ENCODE measurements around the gene CLEC11A.
"Not testable (repeated sequence)": the region's sequence is repeated elsewhere in the genome, so short reads cannot be mapped to it uniquely, and the experiment has no call there.

The CLEC11A gene

DNA sequence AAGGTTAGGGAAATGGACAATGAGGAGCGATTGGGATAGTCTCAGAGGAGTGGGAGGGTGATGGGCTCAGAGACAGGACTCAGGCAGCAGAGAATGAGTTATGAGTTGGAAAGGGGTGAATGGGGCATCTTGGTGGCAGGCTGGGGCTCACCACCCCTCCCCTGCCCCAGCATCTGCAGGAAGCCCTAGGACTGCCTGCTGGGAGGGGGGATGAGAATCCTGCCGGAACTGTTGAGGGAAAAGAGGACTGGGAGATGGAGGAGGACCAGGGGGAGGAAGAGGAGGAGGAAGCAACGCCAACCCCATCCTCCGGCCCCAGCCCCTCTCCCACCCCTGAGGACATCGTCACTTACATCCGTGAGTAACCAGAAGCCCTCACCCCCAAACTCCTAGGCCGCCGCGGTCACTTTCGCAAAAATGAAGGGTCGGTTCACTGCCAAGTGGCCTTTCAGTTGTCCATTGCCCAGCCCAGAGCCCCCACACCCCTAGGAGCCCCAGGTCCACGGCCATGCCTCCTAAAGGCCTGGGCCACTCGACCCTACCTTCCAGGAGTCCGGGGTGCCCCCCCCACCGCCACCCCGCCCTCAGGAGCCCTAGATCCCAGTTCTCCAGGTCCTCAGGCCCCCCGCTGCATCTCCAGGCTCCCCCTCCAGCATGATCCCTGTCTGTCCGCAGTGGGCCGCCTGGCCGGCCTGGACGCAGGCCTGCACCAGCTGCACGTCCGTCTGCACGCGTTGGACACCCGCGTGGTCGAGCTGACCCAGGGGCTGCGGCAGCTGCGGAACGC, 764 bp downstream of the CLEC11A start:
- DNase-seq: no peak

- peak; percentile 99 for DNase-seq
Measured at GRCh38 chr19:50724522-50725217, 1.5 kb downstream of the CLEC11A start.

DNA sequence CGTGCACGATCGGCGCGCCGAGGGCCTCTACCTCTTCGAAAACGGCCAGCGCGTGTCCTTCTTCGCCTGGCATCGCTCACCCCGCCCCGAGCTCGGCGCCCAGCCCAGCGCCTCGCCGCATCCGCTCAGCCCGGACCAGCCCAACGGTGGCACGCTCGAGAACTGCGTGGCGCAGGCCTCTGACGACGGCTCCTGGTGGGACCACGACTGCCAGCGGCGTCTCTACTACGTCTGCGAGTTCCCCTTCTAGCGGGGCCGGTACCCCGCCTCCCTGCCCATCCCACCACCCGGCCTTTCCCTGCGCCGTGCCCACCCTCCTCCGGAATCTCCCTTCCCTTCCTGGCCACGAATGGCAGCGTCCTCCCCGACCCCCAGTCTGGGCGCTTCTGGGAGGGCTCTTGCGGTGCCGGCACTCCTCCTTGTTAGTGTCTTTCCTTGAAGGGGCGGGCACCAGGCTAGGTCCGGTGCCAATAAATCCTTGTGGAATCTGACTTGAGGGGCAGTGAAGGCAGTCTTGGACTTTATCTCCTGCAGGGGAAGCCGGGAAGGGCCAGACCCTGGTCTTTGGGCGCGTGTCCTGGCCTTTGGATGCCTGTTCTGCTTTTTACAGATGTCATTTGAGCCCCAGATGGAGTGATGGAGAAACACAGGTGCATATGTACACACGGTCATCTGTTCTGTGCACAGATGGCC, 2.2 kb downstream of the CLEC11A start:
- DNase-seq: no peak

GRCh38 chr19:50725911-50726230, 2.7 kb downstream of the CLEC11A start:
- DNase-seq: no peak

DNA sequence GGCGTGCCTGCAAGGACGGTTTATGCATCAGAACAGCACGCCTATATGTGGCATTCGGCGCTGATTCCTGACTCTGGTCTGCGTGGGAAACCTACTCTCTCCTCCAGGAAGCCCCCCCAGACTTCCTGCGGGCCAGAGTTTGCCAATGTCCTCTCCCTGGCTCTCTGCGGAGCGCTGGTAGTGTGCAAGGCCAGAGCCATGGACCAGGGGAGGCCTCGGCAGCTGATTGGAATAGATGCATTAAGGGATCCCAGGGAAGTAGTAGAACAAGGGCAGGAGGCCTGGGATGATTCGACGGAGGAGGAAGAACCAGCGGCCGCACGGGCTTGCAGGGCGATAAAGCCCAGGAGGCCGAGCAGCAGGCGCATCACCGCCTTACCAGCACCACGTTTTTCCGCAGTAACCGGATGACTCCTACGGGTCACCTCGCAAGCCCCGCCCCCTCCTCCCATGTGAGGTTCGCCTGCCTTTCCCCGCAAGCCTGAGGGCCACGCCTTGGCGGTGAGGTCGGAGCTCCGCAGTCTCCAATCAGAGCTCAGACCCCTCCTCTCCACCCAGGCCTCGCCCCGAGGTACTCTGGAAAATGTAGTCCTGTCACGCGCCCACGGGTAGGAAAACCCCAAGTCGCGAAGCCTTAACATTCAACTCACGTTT, 5.0 kb downstream of the CLEC11A start:
- peak; percentile 87 for DNase-seq

- no peak for DNase-seq
Measured at GRCh38 chr19:50729894-50730293, 6.7 kb downstream of the CLEC11A start.

- no peak for DNase-seq
Measured at GRCh38 chr19:50735869-50736268, 12.7 kb downstream of the CLEC11A start.

- no peak for DNase-seq
Measured at GRCh38 chr19:50736338-50736737, 13.2 kb downstream of the CLEC11A start.

- DNase-seq: no peak
Measured at GRCh38 chr19:50739132-50739913, 16.2 kb downstream of the CLEC11A start.

- no peak for DNase-seq
Measured at GRCh38 chr19:50739914-50740426, 16.8 kb downstream of the CLEC11A start.

GRCh38 chr19:50741179-50741933, 18.2 kb downstream of the CLEC11A start:
- no peak for DNase-seq

- DNase-seq: no peak
Measured at GRCh38 chr19:50743537-50743936, 20.4 kb downstream of the CLEC11A start.

- DNase-seq: no peak
Measured at GRCh38 chr19:50745221-50745620, 22.1 kb downstream of the CLEC11A start.

- DNase-seq: not testable (repeated sequence)
Measured at GRCh38 chr19:50747141-50747540, 24.0 kb downstream of the CLEC11A start.

DNA sequence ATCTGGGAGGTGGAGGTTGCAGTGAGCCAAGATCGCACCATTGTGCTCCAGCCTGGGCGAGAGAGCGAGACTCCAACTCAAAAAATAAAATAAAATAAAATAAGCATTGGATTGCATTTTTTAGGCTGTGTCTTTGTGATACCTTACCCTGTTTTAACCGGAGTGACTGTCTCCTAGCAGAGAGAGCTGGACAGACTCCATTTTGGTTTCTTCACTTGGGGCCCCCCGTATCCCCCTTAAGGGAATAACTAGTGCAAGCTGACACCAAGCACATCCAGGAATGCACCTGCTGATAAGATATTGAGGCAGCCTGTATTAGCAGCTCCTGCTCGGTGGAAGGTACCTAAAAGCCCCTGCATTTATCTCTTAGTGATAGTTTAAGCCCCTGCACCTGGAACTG, 26.3 kb downstream of the CLEC11A start:
- no peak for DNase-seq

DNA sequence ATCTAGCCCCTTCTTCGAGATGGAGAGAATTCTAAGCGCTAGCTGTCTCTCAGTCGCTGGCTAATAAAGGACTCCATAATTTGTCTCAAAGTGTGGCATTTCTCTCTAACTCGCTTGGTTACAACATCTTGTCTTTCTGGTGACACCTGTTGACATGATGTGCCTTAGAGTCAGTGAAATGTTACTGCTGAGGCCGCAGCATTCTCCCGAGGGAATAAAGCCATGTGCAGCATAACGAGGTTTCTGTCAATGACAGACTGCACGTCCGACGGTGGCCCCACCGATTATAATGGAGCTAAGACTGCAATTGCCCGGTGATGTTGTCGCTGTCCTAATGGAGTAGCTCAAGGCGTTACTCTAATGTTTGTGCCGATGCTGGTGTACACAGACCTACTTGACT, 26.8 kb downstream of the CLEC11A start:
- DNase-seq: no peak

DNA sequence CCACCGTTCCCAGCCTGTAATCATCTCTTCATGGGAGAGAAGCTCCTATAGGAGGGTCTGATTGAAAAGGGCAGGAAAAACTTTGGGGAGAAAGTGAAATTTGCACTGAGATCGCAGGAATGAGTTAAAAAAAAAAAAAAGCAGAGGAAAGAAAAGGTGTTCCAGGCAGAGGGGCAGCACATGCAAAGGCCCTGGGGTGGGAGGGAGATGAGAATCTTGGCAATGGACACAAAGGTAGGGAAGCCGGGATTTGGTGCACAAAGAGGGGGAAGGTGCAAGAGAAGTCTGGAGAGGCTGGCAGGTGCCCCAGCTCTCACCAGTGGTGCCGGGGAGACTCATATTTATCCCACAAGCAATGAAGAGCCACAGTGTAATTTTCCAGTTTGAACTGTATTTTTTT, 30.7 kb downstream of the CLEC11A start:
- no peak for DNase-seq

DNA sequence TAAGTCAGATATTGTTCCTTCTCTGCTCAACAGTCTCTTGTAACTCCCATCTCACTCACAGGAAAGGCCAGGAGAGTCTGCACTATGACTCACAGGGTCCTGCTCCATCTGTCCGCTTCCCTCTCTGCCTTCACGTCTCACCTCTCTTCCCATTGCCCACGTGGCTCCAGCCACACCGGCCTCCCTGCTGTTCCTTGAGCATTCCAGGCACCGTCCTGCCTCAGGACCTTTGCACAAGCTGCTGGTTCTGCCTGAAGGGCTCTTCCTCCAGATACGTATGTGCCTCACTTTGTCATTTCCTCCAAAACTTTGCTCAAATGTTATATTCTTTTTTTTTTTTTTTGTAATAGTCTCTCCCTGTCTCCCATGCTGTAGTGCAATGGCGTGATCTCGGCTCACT, 33.1 kb downstream of the CLEC11A start:
- not testable (repeated sequence) for DNase-seq

- DNase-seq: not testable (repeated sequence)
Measured at GRCh38 chr19:50757624-50758023, 34.5 kb downstream of the CLEC11A start.

- DNase-seq: not testable (repeated sequence)
Measured at GRCh38 chr19:50759076-50759475, 35.9 kb downstream of the CLEC11A start.

- peak; percentile 26 for DNase-seq
Measured at GRCh38 chr19:50759886-50760285, 36.7 kb downstream of the CLEC11A start.

GRCh38 chr19:50761501-50761900, 38.3 kb downstream of the CLEC11A start:
- DNase-seq: not testable (repeated sequence)

Data from retina (tissue), 1 donor.